Keratinocyte (primary cell): ENCODE data around the gene ZNF664. TPM values are rescaled to one million over a fixed set of nuclear protein-coding genes. Genes with fewer than 3 reads are reported as not detected.

Source experiments
- DNase-seq: peaks from one replicate; pipeline ENCODE4 v3.0.0-alpha.2; 2011; ENCODE audit warnings: low read depth, missing footprints, low spot score
- FAIRE-seq: peaks from 2 replicates; lab custom pipeline; 2011; peaks lifted over from hg19 to GRCh38; lab: Jason Lieb, UNC
- H2AFZ ChIP-seq: 2 replicates; pipeline ENCODE4 v1.6.0; 2012; ENCODE audit warnings: low read length, control low read depth, inconsistent platforms; ENCODE audit not compliant: control insufficient read depth
- H3K27ac ChIP-seq: 2 replicates; pipeline ENCODE4 v1.5.1; 2011; ENCODE audit warnings: low read length; ENCODE audit not compliant: control insufficient read depth, insufficient read depth
- H3K27me3 ChIP-seq: 3 replicates; pipeline ENCODE4 v1.6.0; 2011; ENCODE audit warnings: low read length; ENCODE audit not compliant: control insufficient read depth, insufficient read depth; ENCODE audit errors: extremely low read depth
- H3K36me3 ChIP-seq, 2 experiments: 2 replicates in 1 of 2; 3 replicates in 1 of 2; pipeline ENCODE4 v1.5.1; 2011; ENCODE audit warnings: low read length in 2 of 2, mild to moderate bottlenecking in 1 of 2; ENCODE audit not compliant: control insufficient read depth in 2 of 2, insufficient read depth in 2 of 2; ENCODE audit errors: extremely low read depth in 1 of 2
- H3K4me1 ChIP-seq: 3 replicates; pipeline ENCODE4 v1.5.1; 2011; ENCODE audit warnings: low read length; ENCODE audit not compliant: control insufficient read depth, insufficient read depth; ENCODE audit errors: extremely low read depth
- H3K4me2 ChIP-seq: 3 replicates; pipeline ENCODE4 v1.6.0; 2011; ENCODE audit warnings: low read depth, low read length; ENCODE audit not compliant: control insufficient read depth, insufficient read depth; ENCODE audit errors: extremely low read depth
- H3K4me3 ChIP-seq, 3 experiments: fragments of 200-600 bp in 1 of 3; sonication (generic) in 1 of 3; 2 replicates in 2 of 3; 3 replicates in 1 of 3; pipeline ENCODE4 v1.5.1; 2011 to 2016; ENCODE audit warnings: low read length in 3 of 3, mild to moderate bottlenecking in 3 of 3, control low read depth in 2 of 3, inconsistent platforms in 1 of 3, low read depth in 1 of 3, mixed read lengths in 1 of 3, mixed run types in 1 of 3, moderate library complexity in 1 of 3; ENCODE audit not compliant: control insufficient read depth in 2 of 3, insufficient read depth in 2 of 3; ENCODE audit errors: extremely low read depth in 1 of 3
- H3K79me2 ChIP-seq: 2 replicates; pipeline ENCODE4 v1.6.0; 2012; ENCODE audit warnings: low read length; ENCODE audit not compliant: control insufficient read depth, insufficient read depth
- H3K9ac ChIP-seq: 3 replicates; pipeline ENCODE4 v1.6.0; 2011; ENCODE audit warnings: low read length; ENCODE audit not compliant: control insufficient read depth, insufficient read depth; ENCODE audit errors: extremely low read depth
- H3K9me1 ChIP-seq: 3 replicates; pipeline ENCODE4 v1.6.0; 2011; ENCODE audit warnings: low read length; ENCODE audit not compliant: control insufficient read depth, insufficient read depth; ENCODE audit errors: extremely low read depth
- H3K9me3 ChIP-seq: 2 replicates; pipeline ENCODE4 v1.5.1; 2012; ENCODE audit warnings: low read depth, low read length; ENCODE audit not compliant: control insufficient read depth
- H4K20me1 ChIP-seq: 3 replicates; pipeline ENCODE4 v1.6.0; 2011; ENCODE audit warnings: low read length; ENCODE audit not compliant: control insufficient read depth, insufficient read depth; ENCODE audit errors: extremely low read depth
- CTCF ChIP-seq, 3 experiments: IDR thresholded peaks in 1 of 3; conservative IDR thresholded peaks in 1 of 3; optimal IDR thresholded peaks in 1 of 3; 2 replicates in 2 of 3; 3 replicates in 1 of 3; pipeline versions ENCODE3 to v1.5.1; 2011; ENCODE audit warnings: low read length in 3 of 3, mild to moderate bottlenecking in 3 of 3, moderate library complexity in 2 of 3, control low read depth in 1 of 3, inconsistent platforms in 1 of 3; ENCODE audit not compliant: insufficient read depth in 2 of 3; ENCODE audit errors: extremely low read depth in 1 of 3
- EZH2 ChIP-seq: IDR thresholded peaks from one replicate; pipeline ENCODE4 v1.6.1; 2012; ENCODE audit warnings: inconsistent platforms, mild to moderate bottlenecking, low read length, moderate library complexity
- dilution Hi-C: fragments of 300-500 bp; cut with MboI; formaldehyde crosslinking; loops from one replicate; pipeline ENCODE4 v1.7.0; 2020; ENCODE audit warnings: low sequenced_read_pairs; ENCODE audit not compliant: extremely low pct_ligation_motif_present
- polyA plus RNA-seq, 5 experiments: library from polyadenylated mRNA; depleted of rRNA in 3 of 5; stranded (reverse) in 3 of 5; stranded (forward) in 1 of 5; unstranded in 1 of 5; fragments of >200 nt; gene quantifications; 1 replicate in 1 of 5; 2 replicates in 3 of 5; 3 replicates in 1 of 5; pipeline versions ENCODE4 v1.2.1 to v1.2.3, GENCODE V29; 2011 to 2012; ENCODE audit warnings: missing spikeins in 2 of 5, low read depth in 1 of 5, low replicate concordance in 1 of 5

The ZNF664 gene
- polyA plus RNA-seq, 1 donor (not counting 4 experiments of a cell fraction or from before 2014, with no cell fraction given): 48.7 TPM

- no peak for TF ChIP-seq CTCF (optimal IDR thresholded peaks at IDR 0.05 in 1 of 3, IDR thresholded peaks at IDR 0.05 in 1 of 3, conservative IDR thresholded peaks at IDR 0.05 in 1 of 3; ENCODE audit: extremely low read depth in 1 of 3, insufficient read depth in 2 of 3, low read length in 3 of 3)
- TF ChIP-seq EZH2: no peak
- Histone ChIP-seq H3K9me3 (no peaks in the 10 kb centered on the region), H3K9ac (no peak overlapping the region), H4K20me1 (no peaks in the 10 kb centered on the region), H2AFZ (no peak overlapping the region), H3K79me2 (no peaks in the 10 kb centered on the region), H3K4me2 (no peak overlapping the region), H3K27me3 (no peaks in the 10 kb centered on the region), H3K9me1 (no peaks in the 10 kb centered on the region), H3K4me1 (no peaks in the 10 kb centered on the region), H3K27ac (no peak overlapping the region), H3K36me3 (peaks cover 0 to 17% of the 10 kb centered on the region in 2 experiments), H3K4me3 (no peak overlapping the region)
- no peak for DNase-seq
- FAIRE-seq: no peak
- dilution Hi-C loops: no loop called here
Observed at GRCh38 chr12:123940627-123940966, 32.4 kb upstream of the ZNF664 start.

GRCh38 chr12:123941000-123941399 lies 32.0 kb upstream of the ZNF664 start:
- H3K4me3 ChIP-seq: no peak overlapping the region
- no peak overlapping the region for H3K27ac ChIP-seq
- DNase-seq (no peak), FAIRE-seq (no peak)
- no peaks in the 10 kb centered on the region for H3K79me2 ChIP-seq
- H3K27me3 ChIP-seq: no peaks in the 10 kb centered on the region
- dilution Hi-C loops: no loop called here
- H3K36me3 ChIP-seq: peaks cover 0 to 17% of the 10 kb centered on the region in 2 experiments
- H3K9me3 ChIP-seq: no peaks in the 10 kb centered on the region
- H2AFZ ChIP-seq: no peak overlapping the region
- H3K9me1 ChIP-seq: no peaks in the 10 kb centered on the region
- H3K4me1 ChIP-seq: no peaks in the 10 kb centered on the region
- TF ChIP-seq EZH2: no peak
- no peak for TF ChIP-seq CTCF (optimal IDR thresholded peaks at IDR 0.05 in 1 of 3, IDR thresholded peaks at IDR 0.05 in 1 of 3, conservative IDR thresholded peaks at IDR 0.05 in 1 of 3; ENCODE audit: extremely low read depth in 1 of 3, insufficient read depth in 2 of 3, low read length in 3 of 3)
- H3K4me2 ChIP-seq: no peak overlapping the region
- no peak overlapping the region for H3K9ac ChIP-seq
- no peaks in the 10 kb centered on the region for H4K20me1 ChIP-seq
